Right atrium auricular region (tissue), 2 donors: Measurements from ENCODE around the gene DUOX1. TPM values are rescaled to one million over a fixed set of nuclear protein-coding genes. Genes with fewer than 3 reads are reported as not detected.

ENCODE experiments used
- DNase-seq: peaks from one replicate; pipeline ENCODE4 v3.0.0-alpha.2; 2019; ENCODE audit warnings: low spot score
- H3K27ac ChIP-seq, 2 donors: fragments of 200-600 bp; sonication (generic); 1 replicate in 1 of 2; 2 replicates in 1 of 2; pipeline ENCODE4 v1.5.1; 2016 to 2019
- H3K27me3 ChIP-seq, 2 donors: fragments of 200-600 bp; sonication (generic); one replicate each; pipeline versions ENCODE4 v1.5.1 to v1.6.0; 2017 to 2019
- H3K36me3 ChIP-seq: fragments of 200-600 bp; sonication (generic); one replicate; pipeline ENCODE4 v1.5.1; 2016
- H3K4me1 ChIP-seq, 2 donors: fragments of 200-600 bp; sonication (generic); one replicate each; pipeline versions ENCODE4 v1.5.1 to v1.6.0; 2017 to 2019
- H3K4me3 ChIP-seq, 2 donors: fragments of 200-600 bp; sonication (generic); 1 replicate in 1 of 2; 2 replicates in 1 of 2; pipeline ENCODE4 v1.5.1; 2017 to 2019; ENCODE audit warnings: mild to moderate bottlenecking in 1 of 2, moderate library complexity in 1 of 2
- H3K9me3 ChIP-seq, 2 donors: fragments of 200-600 bp; sonication (generic); one replicate each; pipeline ENCODE4 v1.5.1; 2019
- total RNA-seq, 2 donors: library from RNA; depleted of rRNA; stranded (reverse); fragments of >200 nt; gene quantifications; one replicate each; pipeline ENCODE4 v1.1.0, GENCODE V29; 2016
- TF ChIP-seq, protein P1 (sequence below), 2 donors: fragments of 200-600 bp; sonication (generic); IDR thresholded peaks; one replicate each; pipeline ENCODE4 v1.5.1; 2019; ENCODE audit warnings: antibody characterized with exemption in 2 of 2

Gene DUOX1
- total RNA-seq, 2 donors from 2014 or later = 1.1 to 3.6 TPM

DNA sequence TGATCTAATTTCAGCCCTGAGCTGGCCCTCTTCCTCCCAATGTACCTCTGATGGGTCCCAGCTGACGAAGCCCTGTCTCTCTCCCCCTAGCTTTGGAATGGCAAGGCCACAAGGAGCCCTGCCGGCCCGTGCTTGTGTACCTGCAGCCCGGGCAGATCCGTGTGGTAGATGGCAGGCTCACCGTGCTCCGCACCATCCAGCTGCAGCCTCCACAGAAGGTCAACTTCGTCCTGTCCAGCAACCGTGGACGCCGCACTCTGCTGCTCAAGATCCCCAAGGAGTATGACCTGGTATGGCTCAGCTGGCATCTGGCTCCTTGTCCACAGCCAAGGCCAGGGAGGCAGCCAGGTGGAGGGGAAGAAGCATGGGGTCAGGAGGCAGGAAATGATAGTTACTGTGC lies 14.2 kb downstream of the DUOX1 start:
- no peak overlapping the region for H3K4me3 ChIP-seq
- H3K27ac ChIP-seq = no peak overlapping the region
- H3K4me1 ChIP-seq = no peaks in the 10 kb centered on the region
- TF ChIP-seq, protein P1, sequence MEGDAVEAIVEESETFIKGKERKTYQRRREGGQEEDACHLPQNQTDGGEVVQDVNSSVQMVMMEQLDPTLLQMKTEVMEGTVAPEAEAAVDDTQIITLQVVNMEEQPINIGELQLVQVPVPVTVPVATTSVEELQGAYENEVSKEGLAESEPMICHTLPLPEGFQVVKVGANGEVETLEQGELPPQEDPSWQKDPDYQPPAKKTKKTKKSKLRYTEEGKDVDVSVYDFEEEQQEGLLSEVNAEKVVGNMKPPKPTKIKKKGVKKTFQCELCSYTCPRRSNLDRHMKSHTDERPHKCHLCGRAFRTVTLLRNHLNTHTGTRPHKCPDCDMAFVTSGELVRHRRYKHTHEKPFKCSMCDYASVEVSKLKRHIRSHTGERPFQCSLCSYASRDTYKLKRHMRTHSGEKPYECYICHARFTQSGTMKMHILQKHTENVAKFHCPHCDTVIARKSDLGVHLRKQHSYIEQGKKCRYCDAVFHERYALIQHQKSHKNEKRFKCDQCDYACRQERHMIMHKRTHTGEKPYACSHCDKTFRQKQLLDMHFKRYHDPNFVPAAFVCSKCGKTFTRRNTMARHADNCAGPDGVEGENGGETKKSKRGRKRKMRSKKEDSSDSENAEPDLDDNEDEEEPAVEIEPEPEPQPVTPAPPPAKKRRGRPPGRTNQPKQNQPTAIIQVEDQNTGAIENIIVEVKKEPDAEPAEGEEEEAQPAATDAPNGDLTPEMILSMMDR (IDR thresholded peaks at IDR 0.05) = no peak
- no peaks in the 10 kb centered on the region for H3K27me3 ChIP-seq
- no peak for DNase-seq
- H3K36me3 ChIP-seq = no peaks in the 10 kb centered on the region
- no peaks in the 10 kb centered on the region for H3K9me3 ChIP-seq

DNA sequence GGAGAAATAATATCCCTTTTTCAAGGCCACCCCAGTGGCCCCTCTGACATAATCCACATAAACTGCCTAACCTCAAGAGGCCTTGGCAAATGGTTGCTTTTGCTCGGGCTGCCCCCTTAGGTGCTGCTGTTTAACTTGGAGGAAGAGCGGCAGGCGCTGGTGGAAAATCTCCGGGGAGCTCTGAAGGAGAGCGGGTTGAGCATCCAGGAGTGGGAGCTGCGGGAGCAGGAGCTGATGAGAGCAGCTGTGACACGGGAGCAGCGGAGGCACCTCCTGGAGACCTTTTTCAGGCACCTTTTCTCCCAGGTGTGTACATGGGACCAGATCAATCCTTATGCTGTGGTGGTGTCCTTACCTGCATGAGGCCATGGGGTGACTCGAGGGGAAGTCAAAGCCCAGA lies 15.0 kb downstream of the DUOX1 start:
- Histone ChIP-seq H3K27ac (no peak overlapping the region), H3K4me1 (no peaks in the 10 kb centered on the region), H3K9me3 (no peaks in the 10 kb centered on the region), H3K4me3 (no peak overlapping the region), H3K36me3 (no peaks in the 10 kb centered on the region), H3K27me3 (no peaks in the 10 kb centered on the region)
- TF ChIP-seq, protein P1 (IDR thresholded peaks at IDR 0.05) = no peak
- DNase-seq = no peak

DNA sequence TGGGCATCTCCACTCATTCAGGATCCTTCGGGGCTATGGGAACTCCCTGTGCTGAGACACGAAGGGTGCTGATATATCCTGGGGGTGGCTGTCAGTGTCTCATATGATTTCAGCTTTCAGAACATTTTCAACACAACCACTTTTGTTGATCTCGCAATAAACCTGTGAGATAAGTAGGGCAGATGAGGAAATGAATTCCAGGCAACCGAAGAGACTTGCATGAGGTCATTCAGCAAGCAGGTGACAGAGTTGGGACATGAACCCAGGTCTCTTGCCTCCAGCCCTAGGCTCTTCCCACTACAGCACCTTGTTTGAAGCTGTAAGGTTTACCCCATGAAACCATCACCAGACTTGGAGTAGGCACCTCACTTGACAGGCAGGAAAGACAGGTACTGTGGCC lies 16.6 kb downstream of the DUOX1 start:
- TF ChIP-seq, protein P1 (IDR thresholded peaks at IDR 0.05) = no peak
- no peak for DNase-seq
- Histone ChIP-seq H3K4me1 (no peaks in the 10 kb centered on the region), H3K27ac (no peak overlapping the region), H3K27me3 (no peaks in the 10 kb centered on the region), H3K36me3 (no peaks in the 10 kb centered on the region), H3K9me3 (no peaks in the 10 kb centered on the region), H3K4me3 (no peak overlapping the region)

DNA sequence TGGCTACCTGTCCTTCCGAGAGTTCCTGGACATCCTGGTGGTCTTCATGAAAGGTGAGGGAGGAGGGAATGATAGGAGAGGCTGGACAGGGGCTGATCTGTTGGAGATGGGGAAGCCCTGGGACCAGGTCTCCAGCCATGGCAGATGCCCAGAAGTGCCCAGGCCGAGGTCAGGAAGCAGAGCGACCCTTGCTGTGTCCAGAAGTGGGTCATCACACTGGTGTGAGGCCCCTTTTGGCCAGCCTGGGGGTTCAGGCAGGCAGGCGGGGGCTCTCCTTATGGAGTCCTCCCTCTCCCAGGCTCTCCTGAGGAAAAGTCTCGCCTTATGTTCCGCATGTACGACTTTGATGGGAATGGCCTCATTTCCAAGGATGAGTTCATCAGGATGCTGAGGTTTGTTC lies 17.8 kb downstream of the DUOX1 start:
- DNase-seq = no peak
- Histone ChIP-seq H3K27me3 (no peaks in the 10 kb centered on the region), H3K27ac (no peak overlapping the region), H3K9me3 (no peaks in the 10 kb centered on the region), H3K36me3 (no peaks in the 10 kb centered on the region), H3K4me3 (no peak overlapping the region), H3K4me1 (no peaks in the 10 kb centered on the region)
- TF ChIP-seq, protein P1 (IDR thresholded peaks at IDR 0.05) = no peak

DNA sequence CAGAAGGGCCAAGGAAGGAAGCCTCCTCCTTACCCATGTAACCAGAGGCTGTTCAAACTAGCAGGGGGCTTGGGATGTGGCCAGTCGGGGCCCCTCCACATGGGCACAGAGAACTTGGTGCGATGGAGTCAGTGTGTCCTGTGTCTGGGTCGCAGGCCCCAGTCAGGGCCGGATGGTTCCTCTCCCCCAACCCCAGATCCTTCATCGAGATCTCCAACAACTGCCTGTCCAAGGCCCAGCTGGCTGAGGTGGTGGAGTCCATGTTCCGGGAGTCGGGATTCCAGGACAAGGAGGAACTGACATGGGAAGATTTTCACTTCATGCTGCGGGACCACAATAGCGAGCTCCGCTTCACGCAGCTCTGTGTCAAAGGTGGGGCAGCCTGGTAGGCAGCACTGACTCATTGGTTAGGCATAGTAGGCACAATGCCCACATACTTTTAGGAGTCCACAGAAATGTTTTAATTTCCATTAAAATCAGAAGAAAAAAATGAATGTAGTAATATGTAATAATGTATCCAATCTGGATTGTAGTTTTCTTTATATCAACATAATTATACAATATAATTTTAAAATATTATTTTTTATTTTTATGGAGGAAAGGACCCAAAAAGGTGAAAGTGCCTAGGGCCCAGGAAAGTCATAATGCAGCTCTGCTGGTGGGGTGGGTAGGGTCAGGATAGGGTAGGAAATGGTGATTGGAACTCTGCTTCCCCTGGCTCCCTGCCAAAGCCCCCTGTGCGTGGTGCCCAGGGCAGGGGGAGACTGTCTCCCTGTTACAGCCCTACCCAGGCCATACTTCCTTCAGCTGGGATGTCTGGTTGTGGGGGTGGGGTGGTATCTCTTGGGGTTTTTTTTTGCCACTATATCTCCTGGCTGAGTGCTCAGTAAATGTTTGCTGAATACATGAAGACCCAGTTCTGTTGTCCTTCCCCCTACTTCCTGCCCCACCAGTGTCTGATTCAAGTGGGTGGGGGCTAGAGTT lies 18.6 kb downstream of the DUOX1 start:
- no peak overlapping the region for H3K27ac ChIP-seq
- H3K4me1 ChIP-seq = no peaks in the 10 kb centered on the region
- no peaks in the 10 kb centered on the region for H3K9me3 ChIP-seq
- DNase-seq = no peak
- no peaks in the 10 kb centered on the region for H3K36me3 ChIP-seq
- no peaks in the 10 kb centered on the region for H3K27me3 ChIP-seq
- TF ChIP-seq, protein P1 (IDR thresholded peaks at IDR 0.05) = no peak
- no peak overlapping the region for H3K4me3 ChIP-seq
